HepG2 (cell line): ENCODE measurements around the gene MAML1. TPM values are rescaled to one million over a fixed set of nuclear protein-coding genes. Genes with fewer than 3 reads are reported as not detected.
A peak's percentile ranks its signal among the peaks of the same experiment; 100 is the strongest.

ENCODE experiments used
- EED ChIP-seq: sonication (generic); formaldehyde crosslinking; IDR thresholded peaks from 2 replicates; pipeline ENCODE4 v1.5.0; 2020; ENCODE audit warnings: mild to moderate bottlenecking, missing genetic modification reagents
- IRX3 ChIP-seq: sonication (generic); formaldehyde crosslinking; IDR thresholded peaks from 2 replicates; pipeline ENCODE4 v1.8.1; 2023; ENCODE audit warnings: mild to moderate bottlenecking, low read depth, missing genetic modification reagents, borderline replicate concordance
- KLF11 ChIP-seq: IDR thresholded peaks from 2 replicates; pipeline ENCODE4 v1.6.1; 2016; ENCODE audit warnings: missing compliant biosample characterization
- KLF12 ChIP-seq: sonication (generic); formaldehyde crosslinking; IDR thresholded peaks from 2 replicates; pipeline ENCODE4 v1.4.0; 2020; ENCODE audit warnings: missing genetic modification reagents, borderline replicate concordance
- MTA3 ChIP-seq: sonication (generic); formaldehyde crosslinking; IDR thresholded peaks from 2 replicates; pipeline ENCODE4 v1.4.0; 2020; ENCODE audit warnings: missing genetic modification reagents
- NFE2 ChIP-seq: sonication (generic); formaldehyde crosslinking; IDR thresholded peaks from 2 replicates; pipeline ENCODE4 v1.4.0; 2020; ENCODE audit warnings: missing genetic modification reagents
- RCOR2 ChIP-seq: IDR thresholded peaks from 2 replicates; pipeline ENCODE4 v1.6.1; 2016; ENCODE audit warnings: missing biosample characterization, missing genetic modification reagents
- RFX5 ChIP-seq: IDR thresholded peaks from 2 replicates; pipeline ENCODE4 v1.6.1; 2011; ENCODE audit warnings: low read depth, low read length, improper control_type of control experiment
- RXRB ChIP-seq: IDR thresholded peaks from 2 replicates; pipeline ENCODE4 v1.6.1; 2016; ENCODE audit warnings: borderline replicate concordance, missing genetic modification reagents, missing compliant biosample characterization
- THAP11 ChIP-seq: IDR thresholded peaks from 2 replicates; pipeline ENCODE4 v1.6.1; 2016; ENCODE audit warnings: missing biosample characterization, missing genetic modification reagents
- TOE1 ChIP-seq: sonication (generic); formaldehyde crosslinking; IDR thresholded peaks from 2 replicates; pipeline ENCODE4 v1.4.0; 2020; ENCODE audit warnings: mild to moderate bottlenecking, missing genetic modification reagents
- XRCC5 ChIP-seq: fragments of 200-400 bp; formaldehyde crosslinking; optimal IDR thresholded peaks from 2 replicates; pipeline ENCODE3; 2017; ENCODE audit warnings: mild to moderate bottlenecking, low read length
- ZNF124 ChIP-seq: sonication (generic); formaldehyde crosslinking; IDR thresholded peaks from 2 replicates; pipeline ENCODE4 v1.4.0; 2020; ENCODE audit warnings: missing genetic modification reagents
- ZNF160 ChIP-seq: sonication (generic); formaldehyde crosslinking; IDR thresholded peaks from 2 replicates; pipeline ENCODE4 v1.8.0; 2022; ENCODE audit warnings: mild to moderate bottlenecking, inconsistent platforms, missing genetic modification reagents
- ZNF24 ChIP-seq: fragments of 450-650 bp; IDR thresholded peaks from 2 replicates; pipeline ENCODE4 v1.6.1; 2017; ENCODE audit warnings: antibody characterized with exemption, mild to moderate bottlenecking
- ZNF883 ChIP-seq: sonication (generic); formaldehyde crosslinking; IDR thresholded peaks from 2 replicates; pipeline ENCODE4 v1.5.1; 2020; ENCODE audit warnings: mild to moderate bottlenecking, missing genetic modification reagents; ENCODE audit errors: not compliant biosample characterization
- polyA plus RNA-seq, 8 experiments: library from polyadenylated mRNA; depleted of rRNA in 3 of 8; stranded (reverse) in 7 of 8; unstranded in 1 of 8; fragments of >200 nt; fragmentation: Illumina TruSeq in 4 of 8; extraction: Trizol in 4 of 8; gene quantifications; 2 replicates each; pipeline versions ENCODE4 v1.2.1 to v1.2.3, GENCODE V29; 2011 to 2016; ENCODE audit warnings: low read depth in 4 of 8, missing spikeins in 1 of 8, mixed read lengths in 1 of 8; ENCODE audit not compliant: insufficient read depth in 1 of 8
- total RNA-seq, 5 experiments: library from RNA; depleted of rRNA; stranded (reverse); fragments of >200 nt; fragmentation: Illumina TruSeq; extraction: Trizol; gene quantifications; 2 replicates each; pipeline ENCODE4 v1.2.3, GENCODE V29; 2016; ENCODE audit warnings: low read depth in 1 of 5
- TF ChIP-seq, protein P1 (sequence below): sonication (generic); formaldehyde crosslinking; IDR thresholded peaks from 2 replicates; pipeline ENCODE4 v1.8.1; 2022; ENCODE audit warnings: mild to moderate bottlenecking, missing genetic modification reagents
- TF ChIP-seq, protein P2 (sequence below): sonication (generic); formaldehyde crosslinking; conservative IDR thresholded peaks from 2 replicates; pipeline ENCODE4 v1.4.0; 2020; ENCODE audit warnings: missing genetic modification reagents
- TF ChIP-seq, protein P3 (sequence below), 2 experiments: sonication (generic) in 1 of 2; formaldehyde crosslinking in 1 of 2; IDR thresholded peaks; 2 replicates each; pipeline versions ENCODE4 v1.4.0 to v1.6.1; 2016 to 2020; ENCODE audit warnings: borderline replicate concordance in 1 of 2, low read depth in 1 of 2, mild to moderate bottlenecking in 1 of 2, missing genetic modification reagents in 1 of 2
- TF ChIP-seq, protein P4 (sequence below): sonication (generic); formaldehyde crosslinking; IDR thresholded peaks from 2 replicates; pipeline ENCODE4 v1.5.1; 2020; ENCODE audit warnings: missing genetic modification reagents, mild to moderate bottlenecking, borderline replicate concordance
- TF ChIP-seq, protein P5 (sequence below): sonication (generic); formaldehyde crosslinking; IDR thresholded peaks from 2 replicates; pipeline ENCODE4 v1.8.1; 2023; ENCODE audit warnings: missing genetic modification reagents, inconsistent platforms, borderline replicate concordance

Gene MAML1
- total and polyA plus RNA-seq, 2 of the 13 experiments (the other 11 are each of a cell fraction or from before 2014, with no cell fraction given), result 10.0 to 10.8 TPM

DNA sequence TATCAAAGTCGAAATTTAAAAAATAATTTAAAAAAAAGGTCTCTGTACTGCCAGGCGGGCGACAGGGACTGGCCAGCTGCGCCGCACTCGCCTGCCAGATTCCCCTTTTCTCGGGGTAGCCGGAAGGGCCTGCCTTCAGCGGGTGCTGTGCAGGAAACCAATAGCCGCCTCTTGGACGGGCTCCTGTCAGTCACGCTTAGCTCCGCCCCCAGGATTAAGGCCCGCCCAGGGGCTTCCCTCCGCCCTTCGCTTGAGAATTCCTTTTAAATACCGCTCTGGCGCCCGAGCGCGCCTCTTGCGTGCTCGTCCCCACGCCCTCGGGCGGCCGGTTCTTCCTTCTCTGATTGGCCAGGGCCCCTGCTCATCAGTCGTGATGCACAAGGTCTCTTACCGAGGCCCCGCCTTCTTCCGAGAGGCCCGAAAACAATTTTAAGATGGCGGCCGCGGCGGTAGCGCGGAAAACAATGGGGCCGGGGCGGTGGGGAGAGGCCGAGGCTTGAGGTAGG lies at the start of gene MAML1 (continued):
- TF ChIP-seq ZNF883 (CRISPR knock-in tag), result no peak
- peak; percentile 74 for TF ChIP-seq RFX5
- no peak for TF ChIP-seq TOE1 (CRISPR knock-in tag)
- no peak for TF ChIP-seq EED (CRISPR knock-in tag)
- no peak for TF ChIP-seq KLF12
- TF ChIP-seq THAP11 (CRISPR knock-in tag), result peak; percentile 56; the same call in 1 of the 2 replicates
- TF ChIP-seq RXRB (CRISPR knock-in tag), result peak; percentile 21; the same call in 1 of the 2 replicates
- TF ChIP-seq MTA3 (CRISPR knock-in tag), result no peak
- no peak for TF ChIP-seq XRCC5
- no peak for TF ChIP-seq KLF11 (CRISPR knock-in tag)
- TF ChIP-seq IRX3, result no peak
- TF ChIP-seq, protein P1, sequence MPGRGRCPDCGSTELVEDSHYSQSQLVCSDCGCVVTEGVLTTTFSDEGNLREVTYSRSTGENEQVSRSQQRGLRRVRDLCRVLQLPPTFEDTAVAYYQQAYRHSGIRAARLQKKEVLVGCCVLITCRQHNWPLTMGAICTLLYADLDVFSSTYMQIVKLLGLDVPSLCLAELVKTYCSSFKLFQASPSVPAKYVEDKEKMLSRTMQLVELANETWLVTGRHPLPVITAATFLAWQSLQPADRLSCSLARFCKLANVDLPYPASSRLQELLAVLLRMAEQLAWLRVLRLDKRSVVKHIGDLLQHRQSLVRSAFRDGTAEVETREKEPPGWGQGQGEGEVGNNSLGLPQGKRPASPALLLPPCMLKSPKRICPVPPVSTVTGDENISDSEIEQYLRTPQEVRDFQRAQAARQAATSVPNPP, result no peak
- no peak for TF ChIP-seq ZNF24
- no peak for TF ChIP-seq ZNF160 (CRISPR knock-in tag)
- TF ChIP-seq NFE2, result no peak
- TF ChIP-seq, protein P2, sequence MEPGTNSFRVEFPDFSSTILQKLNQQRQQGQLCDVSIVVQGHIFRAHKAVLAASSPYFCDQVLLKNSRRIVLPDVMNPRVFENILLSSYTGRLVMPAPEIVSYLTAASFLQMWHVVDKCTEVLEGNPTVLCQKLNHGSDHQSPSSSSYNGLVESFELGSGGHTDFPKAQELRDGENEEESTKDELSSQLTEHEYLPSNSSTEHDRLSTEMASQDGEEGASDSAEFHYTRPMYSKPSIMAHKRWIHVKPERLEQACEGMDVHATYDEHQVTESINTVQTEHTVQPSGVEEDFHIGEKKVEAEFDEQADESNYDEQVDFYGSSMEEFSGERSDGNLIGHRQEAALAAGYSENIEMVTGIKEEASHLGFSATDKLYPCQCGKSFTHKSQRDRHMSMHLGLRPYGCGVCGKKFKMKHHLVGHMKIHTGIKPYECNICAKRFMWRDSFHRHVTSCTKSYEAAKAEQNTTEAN (CRISPR knock-in tag), result no peak
- TF ChIP-seq, protein P3, sequence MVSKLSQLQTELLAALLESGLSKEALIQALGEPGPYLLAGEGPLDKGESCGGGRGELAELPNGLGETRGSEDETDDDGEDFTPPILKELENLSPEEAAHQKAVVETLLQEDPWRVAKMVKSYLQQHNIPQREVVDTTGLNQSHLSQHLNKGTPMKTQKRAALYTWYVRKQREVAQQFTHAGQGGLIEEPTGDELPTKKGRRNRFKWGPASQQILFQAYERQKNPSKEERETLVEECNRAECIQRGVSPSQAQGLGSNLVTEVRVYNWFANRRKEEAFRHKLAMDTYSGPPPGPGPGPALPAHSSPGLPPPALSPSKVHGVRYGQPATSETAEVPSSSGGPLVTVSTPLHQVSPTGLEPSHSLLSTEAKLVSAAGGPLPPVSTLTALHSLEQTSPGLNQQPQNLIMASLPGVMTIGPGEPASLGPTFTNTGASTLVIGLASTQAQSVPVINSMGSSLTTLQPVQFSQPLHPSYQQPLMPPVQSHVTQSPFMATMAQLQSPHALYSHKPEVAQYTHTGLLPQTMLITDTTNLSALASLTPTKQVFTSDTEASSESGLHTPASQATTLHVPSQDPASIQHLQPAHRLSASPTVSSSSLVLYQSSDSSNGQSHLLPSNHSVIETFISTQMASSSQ (IDR thresholded peaks at IDR 0.05; ENCODE audit: low read depth), result no peak
- TF ChIP-seq, protein P3 (CRISPR knock-in tag; IDR thresholded peaks at IDR 0.05; ENCODE audit: borderline replicate concordance), result no peak
- TF ChIP-seq, protein P4, sequence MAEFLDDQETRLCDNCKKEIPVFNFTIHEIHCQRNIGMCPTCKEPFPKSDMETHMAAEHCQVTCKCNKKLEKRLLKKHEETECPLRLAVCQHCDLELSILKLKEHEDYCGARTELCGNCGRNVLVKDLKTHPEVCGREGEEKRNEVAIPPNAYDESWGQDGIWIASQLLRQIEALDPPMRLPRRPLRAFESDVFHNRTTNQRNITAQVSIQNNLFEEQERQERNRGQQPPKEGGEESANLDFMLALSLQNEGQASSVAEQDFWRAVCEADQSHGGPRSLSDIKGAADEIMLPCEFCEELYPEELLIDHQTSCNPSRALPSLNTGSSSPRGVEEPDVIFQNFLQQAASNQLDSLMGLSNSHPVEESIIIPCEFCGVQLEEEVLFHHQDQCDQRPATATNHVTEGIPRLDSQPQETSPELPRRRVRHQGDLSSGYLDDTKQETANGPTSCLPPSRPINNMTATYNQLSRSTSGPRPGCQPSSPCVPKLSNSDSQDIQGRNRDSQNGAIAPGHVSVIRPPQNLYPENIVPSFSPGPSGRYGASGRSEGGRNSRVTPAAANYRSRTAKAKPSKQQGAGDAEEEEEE (CRISPR knock-in tag), result no peak
- TF ChIP-seq, protein P5, sequence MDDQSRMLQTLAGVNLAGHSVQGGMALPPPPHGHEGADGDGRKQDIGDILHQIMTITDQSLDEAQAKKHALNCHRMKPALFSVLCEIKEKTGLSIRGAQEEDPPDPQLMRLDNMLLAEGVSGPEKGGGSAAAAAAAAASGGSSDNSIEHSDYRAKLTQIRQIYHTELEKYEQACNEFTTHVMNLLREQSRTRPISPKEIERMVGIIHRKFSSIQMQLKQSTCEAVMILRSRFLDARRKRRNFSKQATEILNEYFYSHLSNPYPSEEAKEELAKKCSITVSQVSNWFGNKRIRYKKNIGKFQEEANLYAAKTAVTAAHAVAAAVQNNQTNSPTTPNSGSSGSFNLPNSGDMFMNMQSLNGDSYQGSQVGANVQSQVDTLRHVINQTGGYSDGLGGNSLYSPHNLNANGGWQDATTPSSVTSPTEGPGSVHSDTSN (CRISPR knock-in tag), result peak; percentile 89; the same call in 1 of the 2 replicates
- no peak for TF ChIP-seq RCOR2
- TF ChIP-seq ZNF124 (CRISPR knock-in tag), result peak; percentile 53; the same call in 1 of the 2 replicates
